SJCRH30 (cell line): Measurements from ENCODE around the gene ZHX3. TPM values are rescaled to one million over a fixed set of nuclear protein-coding genes. Genes with fewer than 3 reads are reported as not detected.

Experiments
- DNase-seq, 2 experiments: peaks; one replicate each; pipeline ENCODE4 v3.0.0-alpha.2; 2015 to 2020
- H3K27ac ChIP-seq: fragments of 250-450 bp; sonication (Bioruptor Pico); 2 replicates; pipeline ENCODE4 v1.5.1; 2020; ENCODE audit warnings: mild to moderate bottlenecking, moderate library complexity
- H3K27me3 ChIP-seq: fragments of 250-450 bp; sonication (Bioruptor Pico); 2 replicates; pipeline ENCODE4 v1.5.1; 2020; ENCODE audit warnings: mild to moderate bottlenecking, moderate library complexity
- H3K36me3 ChIP-seq: fragments of 250-450 bp; sonication (Bioruptor Pico); 2 replicates; pipeline ENCODE4 v1.5.1; 2020; ENCODE audit warnings: mild to moderate bottlenecking, moderate library complexity
- H3K4me1 ChIP-seq: fragments of 250-450 bp; sonication (Bioruptor Pico); 2 replicates; pipeline ENCODE4 v1.5.1; 2020; ENCODE audit warnings: mild to moderate bottlenecking, moderate library complexity
- H3K4me3 ChIP-seq: fragments of 250-450 bp; sonication (Bioruptor Pico); 2 replicates; pipeline ENCODE4 v1.5.1; 2020; ENCODE audit warnings: mild to moderate bottlenecking, moderate library complexity
- H3K9me3 ChIP-seq: fragments of 250-450 bp; sonication (Bioruptor Pico); replicated peaks from 2 replicates; pipeline ENCODE4 v1.5.1; 2020; ENCODE audit warnings: mild to moderate bottlenecking, moderate library complexity
- total RNA-seq: library from RNA; depleted of rRNA; stranded (reverse); fragments of >200 nt; shearing (Covaris generic); gene quantifications from 2 replicates; pipeline ENCODE4 v1.2.3, GENCODE V29; 2014

ZHX3 gene
- total RNA-seq, 1 experiment from 2014 or later = 16.2 TPM

GRCh38 chr20:41358230-41358629, 40.7 kb upstream of the ZHX3 start:
- Histone ChIP-seq H3K27me3 (no peaks in the 10 kb centered on the region), H3K4me3 (no peak overlapping the region), H3K9me3 (no peaks in the 10 kb centered on the region), H3K36me3 (no peaks in the 10 kb centered on the region), H3K27ac (no peak overlapping the region; the same call in 1 of the 2 replicates), H3K4me1 (peaks cover 50% of the 10 kb centered on the region)
- peak; percentile 82 to 88 for DNase-seq

DNA sequence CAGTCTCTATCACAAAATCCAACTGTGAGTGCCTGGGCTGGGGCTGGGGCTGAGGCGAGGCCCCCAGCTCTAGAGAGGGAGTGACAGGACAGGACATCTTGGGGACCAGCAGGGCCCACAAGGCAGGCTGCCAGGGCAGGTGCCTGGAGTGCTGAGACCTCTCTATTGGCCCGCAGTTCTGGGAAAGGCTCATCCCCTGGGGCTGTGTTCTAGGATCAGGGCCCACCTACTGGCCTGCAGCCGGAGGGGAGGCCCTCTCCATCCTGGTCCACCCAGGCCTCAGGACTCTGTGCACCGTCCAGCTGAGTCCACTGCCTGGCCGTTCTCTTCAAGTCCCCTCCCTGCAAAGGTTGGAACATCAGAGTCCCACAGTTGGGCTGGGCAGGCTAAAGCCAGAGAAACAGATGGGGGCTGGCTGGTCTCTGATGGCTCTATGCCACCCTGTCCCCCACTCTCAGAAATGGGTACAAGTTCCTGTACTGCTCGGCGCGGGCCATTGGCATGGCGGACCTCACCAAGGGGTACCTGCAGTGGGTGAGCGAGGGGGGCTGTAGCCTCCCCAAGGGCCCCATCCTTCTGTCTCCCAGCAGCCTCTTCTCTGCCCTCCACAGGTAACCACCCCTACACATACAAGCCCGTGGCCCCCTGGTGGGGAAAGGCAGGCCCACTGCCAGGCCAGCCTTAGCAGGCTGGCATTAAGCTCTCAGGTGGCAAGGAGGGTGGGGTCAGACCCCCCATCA, 40.1 kb upstream of the ZHX3 start:
- H3K27ac ChIP-seq = no peak overlapping the region
- H3K36me3 ChIP-seq = no peaks in the 10 kb centered on the region
- H3K27me3 ChIP-seq = no peaks in the 10 kb centered on the region
- H3K9me3 ChIP-seq = no peaks in the 10 kb centered on the region
- DNase-seq = no peak
- peaks cover 46% of the 10 kb centered on the region for H3K4me1 ChIP-seq
- no peak overlapping the region for H3K4me3 ChIP-seq

DNA sequence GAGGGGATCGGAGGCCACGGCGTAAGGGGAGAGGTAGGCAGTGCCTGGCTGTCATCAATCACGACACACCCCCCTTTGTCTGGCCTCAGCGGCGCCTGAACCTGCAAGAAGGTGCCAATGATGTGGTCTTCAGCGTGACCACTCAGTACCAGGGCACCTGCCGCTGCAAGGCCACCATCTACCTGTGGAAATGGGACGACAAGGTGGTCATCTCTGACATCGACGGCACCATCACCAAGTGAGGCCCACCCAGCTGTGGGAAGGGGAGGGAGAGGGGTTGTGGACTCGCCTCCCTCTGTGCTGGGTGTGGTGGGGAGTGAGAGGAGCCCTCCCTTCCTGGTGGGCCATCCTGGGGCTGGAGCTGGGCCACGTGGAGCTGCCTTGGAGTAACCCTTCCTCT, 39.4 kb upstream of the ZHX3 start:
- H3K4me1 ChIP-seq = peaks cover 40% of the 10 kb centered on the region
- H3K4me3 ChIP-seq = no peak overlapping the region
- H3K27me3 ChIP-seq = no peaks in the 10 kb centered on the region
- DNase-seq = no peak
- H3K9me3 ChIP-seq = no peaks in the 10 kb centered on the region
- no peaks in the 10 kb centered on the region for H3K36me3 ChIP-seq
- no peak overlapping the region for H3K27ac ChIP-seq

- H3K4me1 ChIP-seq = peaks cover 27% of the 10 kb centered on the region
- no peak overlapping the region for H3K4me3 ChIP-seq
- no peak overlapping the region for H3K27ac ChIP-seq
- no peaks in the 10 kb centered on the region for H3K27me3 ChIP-seq
- DNase-seq = no peak
- no peaks in the 10 kb centered on the region for H3K9me3 ChIP-seq
- no peaks in the 10 kb centered on the region for H3K36me3 ChIP-seq
These were observed 38.2 kb upstream of the ZHX3 start for GRCh38 chr20:41355598-41356203.

- no peak for DNase-seq
- peaks cover 22% of the 10 kb centered on the region for H3K4me1 ChIP-seq
- no peak overlapping the region for H3K27ac ChIP-seq
- H3K4me3 ChIP-seq = no peak overlapping the region
- H3K27me3 ChIP-seq = no peaks in the 10 kb centered on the region
- H3K36me3 ChIP-seq = no peaks in the 10 kb centered on the region
- no peaks in the 10 kb centered on the region for H3K9me3 ChIP-seq
These were observed 37.7 kb upstream of the ZHX3 start for GRCh38 chr20:41355192-41355591.

DNA sequence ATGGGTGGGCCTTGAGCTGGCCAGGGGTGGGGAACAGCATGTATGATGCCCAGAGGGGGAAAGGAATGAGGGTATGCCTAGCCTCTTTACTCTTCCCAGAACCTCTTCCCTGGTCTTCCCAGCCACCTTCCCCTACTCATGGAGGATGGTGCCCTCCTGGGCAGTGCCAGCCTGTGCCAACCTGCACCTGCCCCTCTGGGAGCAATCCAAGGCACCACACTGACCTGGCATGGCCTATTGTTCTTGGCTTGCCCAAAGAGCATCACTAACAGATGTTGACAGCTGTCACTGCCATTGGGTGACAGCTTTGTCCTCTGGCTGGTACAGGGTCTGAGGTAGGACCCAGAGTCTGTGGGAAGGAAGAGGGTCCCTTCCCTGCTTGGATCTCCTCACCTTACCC, 36.0 kb upstream of the ZHX3 start:
- Histone ChIP-seq H3K27me3 (no peaks in the 10 kb centered on the region), H3K4me1 (peaks cover 8% of the 10 kb centered on the region), H3K4me3 (no peak overlapping the region), H3K9me3 (no peaks in the 10 kb centered on the region), H3K27ac (no peak overlapping the region), H3K36me3 (no peaks in the 10 kb centered on the region)
- no peak for DNase-seq

DNA sequence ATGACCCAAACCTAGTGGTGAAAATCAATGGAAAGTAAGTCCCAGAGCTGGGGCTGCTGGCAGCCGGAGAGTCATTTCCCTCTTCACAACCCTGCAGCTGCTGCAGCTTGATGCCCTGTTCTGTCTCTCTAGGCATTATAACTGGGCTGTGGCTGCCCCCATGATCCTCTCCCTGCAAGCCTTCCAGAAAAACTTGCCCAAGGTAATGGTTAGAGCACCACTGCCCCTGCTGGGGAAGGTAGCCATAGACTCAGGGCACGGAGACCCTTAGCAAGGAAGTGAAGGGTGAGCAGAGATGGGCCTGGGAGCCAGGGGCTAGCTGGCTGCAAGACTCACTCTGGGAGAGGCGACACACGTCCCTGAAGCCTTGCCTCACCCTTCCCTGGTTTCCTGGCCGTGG, 35.1 kb upstream of the ZHX3 start:
- Histone ChIP-seq H3K36me3 (no peaks in the 10 kb centered on the region), H3K27me3 (no peaks in the 10 kb centered on the region), H3K27ac (no peak overlapping the region), H3K4me1 (no peaks in the 10 kb centered on the region; the same call in 1 of the 2 replicates), H3K4me3 (no peak overlapping the region), H3K9me3 (no peaks in the 10 kb centered on the region)
- peak in 1 of 2 experiments; percentile 50 for DNase-seq

GRCh38 chr20:41352106-41352505, 34.6 kb upstream of the ZHX3 start:
- Histone ChIP-seq H3K4me3 (no peak overlapping the region), H3K4me1 (no peaks in the 10 kb centered on the region), H3K9me3 (no peaks in the 10 kb centered on the region), H3K27ac (no peak overlapping the region), H3K36me3 (no peaks in the 10 kb centered on the region), H3K27me3 (no peaks in the 10 kb centered on the region)
- DNase-seq = peak in 1 of 2 experiments; percentile 54

- Histone ChIP-seq H3K9me3 (no peaks in the 10 kb centered on the region), H3K36me3 (no peaks in the 10 kb centered on the region), H3K4me3 (no peak overlapping the region), H3K27me3 (no peaks in the 10 kb centered on the region), H3K27ac (no peak overlapping the region), H3K4me1 (peaks cover 3% of the 10 kb centered on the region)
- DNase-seq = no peak
These were observed 33.0 kb upstream of the ZHX3 start for GRCh38 chr20:41350408-41350962.

DNA sequence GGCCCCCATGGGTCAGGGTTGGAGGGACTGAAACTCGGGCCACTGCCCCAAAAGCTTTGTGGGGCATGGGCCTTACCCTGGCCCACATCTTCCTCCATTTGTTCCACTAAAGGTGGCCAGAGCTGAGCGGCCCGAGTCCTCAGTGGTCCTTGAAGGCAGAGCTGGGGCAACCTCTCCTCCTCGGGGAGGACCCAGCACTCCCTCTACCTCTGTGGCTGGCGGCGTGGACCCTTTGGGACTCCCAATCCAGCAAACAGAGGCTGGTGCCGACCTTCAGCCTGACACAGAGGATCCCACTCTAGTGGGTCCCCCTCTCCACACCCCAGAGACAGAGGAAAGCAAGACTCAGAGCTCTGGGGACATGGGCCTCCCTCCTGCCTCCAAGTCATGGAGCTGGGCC, 32.4 kb upstream of the ZHX3 start:
- DNase-seq = no peak
- Histone ChIP-seq H3K9me3 (no peaks in the 10 kb centered on the region), H3K4me3 (no peak overlapping the region), H3K4me1 (peaks cover 8% of the 10 kb centered on the region), H3K27ac (no peak overlapping the region), H3K36me3 (no peaks in the 10 kb centered on the region), H3K27me3 (no peaks in the 10 kb centered on the region)

GRCh38 chr20:41349266-41349665, 31.7 kb upstream of the ZHX3 start:
- Histone ChIP-seq H3K27ac (no peak overlapping the region), H3K4me1 (peaks cover 9% of the 10 kb centered on the region), H3K36me3 (no peaks in the 10 kb centered on the region), H3K4me3 (no peak overlapping the region), H3K9me3 (no peaks in the 10 kb centered on the region), H3K27me3 (no peaks in the 10 kb centered on the region)
- DNase-seq = no peak

GRCh38 chr20:41348430-41349172, 31.1 kb upstream of the ZHX3 start:
- H3K4me1 ChIP-seq = peaks cover 9% of the 10 kb centered on the region
- no peaks in the 10 kb centered on the region for H3K27me3 ChIP-seq
- no peaks in the 10 kb centered on the region for H3K36me3 ChIP-seq
- H3K9me3 ChIP-seq = no peaks in the 10 kb centered on the region
- no peak for DNase-seq
- H3K4me3 ChIP-seq = no peak overlapping the region
- no peak overlapping the region for H3K27ac ChIP-seq

DNA sequence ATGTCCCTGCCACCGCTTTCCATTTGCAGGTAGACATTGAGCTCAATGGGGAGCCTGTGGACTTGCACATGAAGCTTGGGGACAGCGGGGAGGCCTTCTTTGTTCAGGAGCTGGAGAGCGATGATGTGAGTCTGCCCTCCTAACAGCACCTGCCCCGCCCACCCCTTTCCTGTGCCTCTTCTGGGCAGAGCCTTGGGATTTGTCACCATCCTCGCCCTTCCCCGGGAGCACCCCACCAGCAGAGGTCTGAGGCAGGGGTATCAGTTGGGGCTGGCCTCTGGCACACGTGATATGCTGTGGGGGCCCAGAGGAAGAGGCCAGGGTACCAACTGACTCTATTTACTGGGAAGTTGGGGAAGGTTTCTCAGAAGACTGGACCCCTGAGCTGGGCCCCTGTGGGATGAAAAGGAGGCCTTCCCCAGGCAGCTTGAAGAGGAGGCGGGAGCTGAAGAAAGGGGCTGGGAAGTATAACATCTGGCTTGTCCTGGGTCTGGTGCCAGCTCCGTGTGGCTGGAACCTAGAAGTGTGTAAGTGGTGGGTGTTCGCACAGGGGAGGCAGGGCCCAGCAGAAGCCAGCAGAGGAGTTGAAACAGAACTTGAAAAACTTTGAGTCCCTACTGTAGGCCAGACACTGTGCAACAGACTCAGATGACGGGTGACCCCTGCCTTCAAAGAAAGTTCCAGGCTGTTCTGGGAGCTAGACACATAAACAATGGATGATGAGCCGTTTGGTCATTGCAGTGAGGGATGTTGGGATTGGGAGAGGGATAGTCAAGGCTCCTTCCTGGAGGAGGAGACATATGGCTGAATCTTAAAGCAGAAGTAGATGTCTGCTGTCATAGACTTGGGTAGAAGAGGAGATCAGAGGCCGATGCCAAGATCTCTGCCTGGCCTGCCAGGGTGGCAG, 30.2 kb upstream of the ZHX3 start:
- no peak for DNase-seq

GRCh38 chr20:41345729-41346067, 28.2 kb upstream of the ZHX3 start:
- Histone ChIP-seq H3K4me1 (peaks cover 9% of the 10 kb centered on the region), H3K36me3 (no peaks in the 10 kb centered on the region), H3K27me3 (no peaks in the 10 kb centered on the region), H3K4me3 (no peak overlapping the region), H3K27ac (peak overlapping the region; percentile 2), H3K9me3 (no peaks in the 10 kb centered on the region)
- DNase-seq = no peak

More for the DNA sequence above, 30.2 kb upstream of the ZHX3 start:
- Histone ChIP-seq H3K9me3 (no peaks in the 10 kb centered on the region), H3K27ac (no peak overlapping the region), H3K36me3 (no peaks in the 10 kb centered on the region), H3K27me3 (no peaks in the 10 kb centered on the region), H3K4me3 (no peak overlapping the region), H3K4me1 (peaks cover 9% of the 10 kb centered on the region)
